ENCODE data around the gene HTR3E.
"Not testable (repeated sequence)": the region's sequence is repeated elsewhere in the genome, so short reads cannot be mapped to it uniquely, and the experiment has no call there.

Gene HTR3E

GRCh38 chr3:184110316-184110725 is 13.5 kb downstream of the HTR3E start:
- DNase-seq (ENCODE audit: low spot score), result no peak

GRCh38 chr3:184116017-184116416 is 19.2 kb downstream of the HTR3E start:
- DNase-seq (ENCODE audit: low spot score), result no peak

GRCh38 chr3:184117636-184118035 is 20.8 kb downstream of the HTR3E start:
- DNase-seq (ENCODE audit: low spot score), result peak; percentile 63

- DNase-seq (ENCODE audit: low spot score), result not testable (repeated sequence)
These were observed 24.2 kb downstream of the HTR3E start for GRCh38 chr3:184121031-184121430.

- no peak for DNase-seq (ENCODE audit: low spot score)
These were observed 29.1 kb downstream of the HTR3E start for GRCh38 chr3:184126006-184126405.

- peak; percentile 64 for DNase-seq (ENCODE audit: low spot score)
These were observed 32.1 kb downstream of the HTR3E start for GRCh38 chr3:184129012-184129411.

GRCh38 chr3:184132945-184133344 is 36.1 kb downstream of the HTR3E start:
- no peak for DNase-seq (ENCODE audit: low spot score)

GRCh38 chr3:184133840-184134745 is 37.2 kb downstream of the HTR3E start:
- DNase-seq (ENCODE audit: low spot score), result peak; percentile 89

GRCh38 chr3:184134746-184135148 is 37.9 kb downstream of the HTR3E start:
- DNase-seq (ENCODE audit: low spot score), result no peak

GRCh38 chr3:184135149-184135910 is 38.5 kb downstream of the HTR3E start, which contains the start of gene EIF2B5:
Gene EIF2B5, plus strand, starts transcription at chr3:184135358. Its CDS starts 28 bp downstream, at chr3:184135386.
- DNase-seq (ENCODE audit: low spot score), result peak; percentile 93

GRCh38 chr3:184135911-184136260 is 39.0 kb downstream of the HTR3E start:
- no peak for DNase-seq (ENCODE audit: low spot score)

- no peak for DNase-seq (ENCODE audit: low spot score)
These were observed 43.6 kb downstream of the HTR3E start for GRCh38 chr3:184140436-184140835.

- no peak for DNase-seq (ENCODE audit: low spot score)
These were observed 45.3 kb downstream of the HTR3E start for GRCh38 chr3:184142199-184142598.

- no peak for DNase-seq (ENCODE audit: low spot score)
These were observed 46.5 kb downstream of the HTR3E start for GRCh38 chr3:184143327-184143726.

GRCh38 chr3:184144505-184144904 is 47.6 kb downstream of the HTR3E start:
- no peak for DNase-seq (ENCODE audit: low spot score)

GRCh38 chr3:184145111-184145524 is 48.3 kb downstream of the HTR3E start:
- peak; percentile 83 for DNase-seq (ENCODE audit: low spot score)

- DNase-seq (ENCODE audit: low spot score), result no peak
These were observed 48.9 kb downstream of the HTR3E start for GRCh38 chr3:184145751-184146270.

GRCh38 chr3:184148076-184148475 is 51.2 kb downstream of the HTR3E start:
- no peak for DNase-seq (ENCODE audit: low spot score)

- DNase-seq (ENCODE audit: low spot score), result no peak
These were observed 52.3 kb downstream of the HTR3E start for GRCh38 chr3:184149123-184149522.

- not testable (repeated sequence) for DNase-seq (ENCODE audit: low spot score)
These were observed 52.9 kb downstream of the HTR3E start for GRCh38 chr3:184149770-184150169.

- peak; percentile 92 for DNase-seq (ENCODE audit: low spot score)
These were observed 58.2 kb downstream of the HTR3E start, which contains the start of gene DVL3 for GRCh38 chr3:184154885-184155643. Gene DVL3, plus strand, starts transcription at chr3:184155377. Its CDS starts 259 bp downstream, at chr3:184155636.

Data from D341Med (cell line).